Measurements from ENCODE around the gene ABI1. TPM values are rescaled to one million over a fixed set of nuclear protein-coding genes. Genes with fewer than 3 reads are reported as not detected.

The ABI1 gene
- total RNA-seq, 1 experiment from 2014 or later, result 49.6 TPM

DNA sequence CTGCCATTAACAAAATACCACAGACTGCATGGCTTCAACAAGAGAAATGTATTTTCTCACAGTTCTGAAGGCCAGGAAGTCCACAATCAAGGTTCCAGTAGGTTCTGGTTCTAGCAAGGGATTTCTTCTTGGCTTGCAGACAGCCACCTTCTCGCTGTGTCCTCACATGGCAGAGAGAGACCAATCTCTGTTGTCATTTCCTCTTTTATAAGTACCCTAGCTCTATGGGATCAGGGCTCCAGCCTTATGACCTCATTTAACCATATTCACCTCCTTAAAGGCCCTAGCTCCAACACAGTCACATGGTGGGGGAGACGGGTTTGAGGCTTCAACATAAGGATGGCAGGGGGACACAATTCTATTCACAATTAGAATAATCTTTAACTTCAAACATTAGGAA, 23.6 kb downstream of the ABI1 start:
- H3K9me3 ChIP-seq (replicated peaks), result no peaks in the 10 kb centered on the region
- H3K4me3 ChIP-seq, result no peak overlapping the region
- no peak for DNase-seq
- H3K4me1 ChIP-seq, result no peaks in the 10 kb centered on the region
- H3K27me3 ChIP-seq, result no peaks in the 10 kb centered on the region
- no peaks in the 10 kb centered on the region for H3K36me3 ChIP-seq
- H3K27ac ChIP-seq, result no peak overlapping the region

DNA sequence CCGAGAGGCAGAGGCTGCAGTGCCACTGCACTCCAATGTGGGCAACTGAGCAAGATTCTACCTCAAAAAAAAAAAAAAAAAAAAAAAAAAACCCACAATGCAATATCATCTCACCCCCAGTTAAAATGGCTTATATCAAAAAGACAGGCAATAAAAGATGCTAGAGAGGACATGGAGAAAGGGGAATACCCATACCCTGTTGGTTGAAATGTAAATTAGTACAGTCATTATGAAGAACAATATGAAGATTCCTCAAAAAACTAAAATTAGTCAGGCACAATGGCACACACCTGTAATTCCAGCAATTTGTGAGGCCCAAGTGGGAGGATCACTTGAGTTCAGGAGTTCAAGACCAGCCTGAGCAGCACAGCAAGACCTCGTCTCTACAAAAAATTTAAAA, 25.7 kb downstream of the ABI1 start:
- no peak for DNase-seq
- Histone ChIP-seq H3K36me3 (no peaks in the 10 kb centered on the region), H3K9me3 (replicated peaks) (no peaks in the 10 kb centered on the region), H3K4me3 (no peak overlapping the region), H3K27ac (no peak overlapping the region), H3K27me3 (no peaks in the 10 kb centered on the region), H3K4me1 (no peaks in the 10 kb centered on the region)

DNA sequence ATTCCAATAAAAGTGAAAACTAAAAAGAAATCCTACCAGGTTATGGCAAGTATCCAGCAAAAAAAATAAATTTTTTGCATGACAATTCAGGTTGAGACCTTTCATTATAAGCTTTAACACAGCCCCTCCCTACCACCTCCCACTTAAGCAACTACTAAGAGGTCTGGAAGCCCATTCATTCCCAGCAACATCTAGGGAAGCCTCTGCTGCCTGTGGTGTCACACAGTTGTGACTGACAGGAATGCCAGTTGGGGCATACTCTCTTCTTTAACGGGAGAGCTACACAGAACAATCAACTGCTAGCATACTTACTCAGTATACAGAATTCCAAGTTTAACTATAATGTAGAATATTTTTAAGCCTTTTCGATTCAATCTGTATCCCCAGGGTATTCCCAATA, 27.8 kb downstream of the ABI1 start:
- H3K9me3 ChIP-seq (replicated peaks), result no peaks in the 10 kb centered on the region
- H3K27me3 ChIP-seq, result no peaks in the 10 kb centered on the region

DNA sequence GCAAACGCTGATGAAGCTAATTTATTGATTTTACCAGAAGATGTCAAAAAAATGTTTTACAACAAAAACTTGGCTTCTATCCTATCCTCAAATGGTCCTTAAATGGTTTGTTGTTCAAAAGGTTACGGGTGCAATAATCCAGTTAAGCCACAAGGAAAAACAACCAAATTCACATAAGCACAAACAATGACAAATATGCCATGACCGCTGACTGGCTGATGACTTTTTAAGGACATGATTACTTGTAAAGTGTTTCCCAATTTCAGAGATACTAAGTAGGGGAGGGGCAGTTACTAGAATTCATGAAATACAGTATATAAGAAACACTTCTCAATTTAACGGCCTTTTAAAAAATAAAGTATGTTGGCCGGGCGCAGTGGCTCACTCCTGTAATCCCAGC, 28.8 kb downstream of the ABI1 start:
- Histone ChIP-seq H3K27ac (no peak overlapping the region), H3K4me3 (no peak overlapping the region), H3K27me3 (no peaks in the 10 kb centered on the region), H3K9me3 (replicated peaks) (no peaks in the 10 kb centered on the region), H3K36me3 (no peaks in the 10 kb centered on the region), H3K4me1 (no peaks in the 10 kb centered on the region)
- no peak for DNase-seq

More for the DNA sequence above, 27.8 kb downstream of the ABI1 start:
- no peak overlapping the region for H3K27ac ChIP-seq
- no peaks in the 10 kb centered on the region for H3K36me3 ChIP-seq
- DNase-seq, result no peak
- no peaks in the 10 kb centered on the region for H3K4me1 ChIP-seq
- H3K4me3 ChIP-seq, result no peak overlapping the region

DNA sequence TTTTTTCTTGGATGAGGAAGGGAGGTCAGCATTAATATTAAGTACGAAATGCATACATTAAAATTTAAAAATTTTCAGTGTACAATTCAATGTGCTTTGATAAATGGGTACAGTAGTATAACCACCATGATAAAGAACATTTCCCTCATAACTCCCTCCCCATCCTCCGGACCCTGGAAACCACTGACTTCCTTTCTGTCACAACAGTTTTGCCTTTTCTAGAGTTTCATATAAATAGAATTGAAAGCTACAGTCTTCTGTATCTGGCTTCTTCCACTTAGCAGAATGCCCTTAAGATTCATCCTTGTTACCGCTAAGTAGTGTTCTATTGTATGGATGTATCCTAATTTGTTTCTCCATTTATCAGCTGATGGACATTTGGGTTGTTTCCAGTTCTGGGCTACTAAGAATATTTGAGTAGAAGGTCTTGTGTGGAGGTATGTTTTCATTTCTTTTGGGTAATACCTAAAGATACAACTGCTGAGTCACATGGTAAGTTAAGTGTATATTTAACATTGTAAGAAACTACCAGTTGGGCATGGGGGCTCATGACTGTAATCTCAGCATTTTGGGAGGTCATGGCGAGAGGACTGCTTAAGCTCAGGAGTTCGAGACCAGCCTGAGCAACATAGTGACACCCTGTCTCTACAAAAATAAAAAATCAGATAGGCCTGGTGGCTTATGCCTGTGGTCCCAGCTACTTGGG, 30.8 kb downstream of the ABI1 start:
- Histone ChIP-seq H3K9me3 (replicated peaks) (no peaks in the 10 kb centered on the region), H3K4me3 (no peak overlapping the region), H3K27me3 (no peaks in the 10 kb centered on the region), H3K27ac (no peak overlapping the region), H3K4me1 (no peaks in the 10 kb centered on the region), H3K36me3 (no peaks in the 10 kb centered on the region)
- no peak for DNase-seq

DNA sequence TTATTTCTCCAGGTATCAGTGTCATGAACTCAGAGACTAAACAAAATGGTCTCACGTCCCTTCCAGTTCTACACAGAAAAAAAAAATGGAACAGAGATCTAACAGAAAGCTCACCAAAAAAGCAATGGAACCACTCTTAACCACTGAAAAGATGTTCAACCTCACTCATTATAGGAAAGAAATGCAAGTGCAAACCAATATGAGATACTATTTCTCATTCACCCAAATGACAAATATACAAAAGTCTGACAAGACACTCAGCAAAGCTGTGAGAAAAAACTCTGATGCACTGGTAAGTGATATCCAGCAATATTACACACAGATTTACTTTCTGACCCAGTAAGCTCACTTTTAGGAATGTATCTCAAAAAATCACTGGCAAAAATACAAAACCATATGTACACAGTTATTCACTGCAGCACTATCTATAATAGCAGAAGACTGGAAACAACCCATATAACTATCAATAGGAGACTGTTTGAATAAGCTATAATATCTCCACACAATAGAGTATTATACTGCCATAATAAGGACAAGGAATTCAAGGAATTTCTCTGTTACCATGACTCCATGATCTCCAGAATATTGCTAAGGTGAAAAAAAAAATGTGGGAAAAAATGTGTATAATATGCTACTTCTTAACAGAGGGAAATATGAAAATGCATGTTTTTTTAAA, 36.6 kb downstream of the ABI1 start:
- Histone ChIP-seq H3K36me3 (no peaks in the 10 kb centered on the region), H3K27ac (no peak overlapping the region), H3K9me3 (replicated peaks) (no peaks in the 10 kb centered on the region), H3K27me3 (no peaks in the 10 kb centered on the region), H3K4me3 (no peak overlapping the region), H3K4me1 (no peaks in the 10 kb centered on the region)
- no peak for DNase-seq

DNA sequence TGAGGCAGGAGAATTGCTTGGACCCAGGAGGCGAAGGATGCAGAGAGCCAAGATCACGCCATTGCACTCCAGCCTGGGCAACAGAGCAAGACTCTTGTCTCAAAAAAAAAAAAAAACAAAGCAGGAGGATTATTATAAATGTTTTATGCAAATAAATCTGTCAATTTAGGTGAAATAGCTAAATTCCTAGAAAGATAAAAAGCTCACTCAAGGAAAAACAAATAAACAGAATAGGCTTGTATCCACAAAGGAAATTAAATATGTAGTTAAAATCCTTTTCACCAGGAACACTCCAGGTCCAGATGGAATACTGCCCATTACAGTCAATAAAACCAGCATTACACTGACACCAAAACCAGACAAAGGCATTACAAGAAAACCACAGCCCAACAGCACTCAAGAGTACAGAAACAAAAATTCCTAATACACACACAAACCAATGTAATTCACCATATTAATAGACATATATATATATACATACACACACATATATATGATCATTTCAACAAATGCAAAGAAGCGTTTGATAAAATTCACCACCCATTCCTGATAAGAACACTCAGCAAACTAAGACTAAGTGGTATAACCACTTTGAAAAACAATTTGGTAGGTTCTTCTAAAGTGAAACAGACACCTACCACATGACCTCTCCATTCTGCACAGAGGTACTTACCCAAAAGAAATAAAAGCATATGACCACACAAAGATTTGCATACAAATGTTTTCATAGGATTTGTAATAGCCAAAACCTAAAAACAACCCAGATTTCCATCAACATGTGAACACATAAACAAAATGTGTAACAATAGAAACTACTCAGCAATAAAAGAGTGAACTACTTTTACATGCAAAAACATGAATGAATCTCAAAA, 38.8 kb downstream of the ABI1 start:
- H3K36me3 ChIP-seq, result no peaks in the 10 kb centered on the region
- DNase-seq, result no peak
- H3K27ac ChIP-seq, result no peak overlapping the region
- no peaks in the 10 kb centered on the region for H3K4me1 ChIP-seq
- H3K4me3 ChIP-seq, result no peak overlapping the region
- no peaks in the 10 kb centered on the region for H3K9me3 ChIP-seq (replicated peaks)
- H3K27me3 ChIP-seq, result no peaks in the 10 kb centered on the region

DNA sequence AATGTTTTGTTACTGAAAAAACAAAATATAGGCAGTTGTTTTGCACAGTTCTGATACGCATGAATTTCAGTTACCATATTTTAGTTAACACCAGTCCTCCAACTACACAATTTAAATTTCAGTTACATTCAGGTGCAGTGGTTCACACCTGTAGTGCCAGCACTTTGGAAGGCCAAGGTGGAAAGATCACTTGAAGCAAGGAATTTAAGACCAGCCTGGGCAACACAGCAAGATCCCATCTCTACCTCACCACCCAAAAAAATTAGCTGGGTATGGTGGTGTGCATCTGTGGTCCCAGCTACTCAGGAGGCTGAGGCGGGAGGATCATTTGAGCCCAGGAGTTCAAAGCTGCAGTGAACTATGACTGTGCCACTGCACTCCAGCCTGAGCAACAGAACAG, 45.3 kb downstream of the ABI1 start:
- Histone ChIP-seq H3K27ac (no peak overlapping the region), H3K9me3 (replicated peaks) (no peaks in the 10 kb centered on the region), H3K36me3 (peaks cover 2% of the 10 kb centered on the region; the same call in 1 of the 2 replicates), H3K4me3 (no peak overlapping the region), H3K4me1 (no peaks in the 10 kb centered on the region), H3K27me3 (no peaks in the 10 kb centered on the region)
- DNase-seq, result no peak

DNA sequence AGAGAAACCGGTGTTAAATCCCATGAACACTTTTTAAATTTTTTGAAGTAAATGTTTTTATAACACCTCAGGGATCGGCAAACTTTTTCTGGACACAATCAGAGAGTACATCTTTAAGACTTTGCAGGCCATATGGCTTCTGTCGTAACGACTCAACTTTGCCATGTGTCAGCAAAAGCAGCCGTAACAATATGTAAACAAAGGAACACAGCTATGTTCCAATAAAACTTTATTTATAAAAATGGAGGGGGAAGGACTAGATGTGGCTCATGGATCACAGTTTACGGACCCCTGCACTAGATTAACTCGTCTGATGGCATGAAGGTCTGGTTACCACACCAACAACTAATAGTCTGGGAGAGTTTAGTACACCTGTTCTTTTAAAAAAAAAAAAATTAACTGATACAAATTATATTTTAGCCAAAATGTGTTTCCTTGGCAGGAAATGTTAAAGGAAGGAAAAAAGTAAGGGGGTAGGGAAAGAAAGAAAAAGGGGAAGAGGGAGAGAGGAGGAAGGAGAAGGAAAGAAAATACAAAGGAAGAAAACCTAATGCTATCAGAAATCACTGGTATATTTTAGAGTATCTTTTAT, 50.2 kb downstream of the ABI1 start:
- Histone ChIP-seq H3K27ac (no peak overlapping the region), H3K4me3 (no peak overlapping the region), H3K27me3 (no peaks in the 10 kb centered on the region), H3K36me3 (0 out of 2 replicates have a peak, but pooled peaks cover 2% of the 10 kb centered on the region), H3K4me1 (no peaks in the 10 kb centered on the region), H3K9me3 (replicated peaks) (no peaks in the 10 kb centered on the region)
- no peak for DNase-seq

DNA sequence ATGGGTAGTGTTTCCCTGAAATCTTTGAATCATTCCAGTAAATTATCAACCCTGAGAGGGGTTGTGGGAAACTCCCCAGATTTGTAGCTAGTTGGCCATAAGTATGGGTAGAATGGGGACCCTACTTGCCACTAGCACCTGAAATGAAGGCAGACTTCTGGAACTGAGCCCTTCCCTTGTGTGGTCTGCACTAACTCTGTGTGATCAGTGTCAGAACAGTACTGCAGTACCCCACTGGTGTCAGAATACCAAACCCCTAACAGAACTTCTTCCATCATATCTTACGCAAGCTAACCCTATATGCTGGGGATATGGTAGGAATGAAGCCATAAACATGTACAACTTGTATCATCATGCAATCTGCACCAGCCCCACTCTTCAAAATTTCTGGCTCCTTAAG, 50.8 kb downstream of the ABI1 start:
- no peaks in the 10 kb centered on the region for H3K4me1 ChIP-seq
- DNase-seq, result no peak
- H3K27me3 ChIP-seq, result no peaks in the 10 kb centered on the region
- no peaks in the 10 kb centered on the region for H3K9me3 ChIP-seq (replicated peaks)
- no peak overlapping the region for H3K4me3 ChIP-seq
- H3K27ac ChIP-seq, result no peak overlapping the region
- H3K36me3 ChIP-seq, result 0 out of 2 replicates have a peak, but pooled peaks cover 2% of the 10 kb centered on the region

DNA sequence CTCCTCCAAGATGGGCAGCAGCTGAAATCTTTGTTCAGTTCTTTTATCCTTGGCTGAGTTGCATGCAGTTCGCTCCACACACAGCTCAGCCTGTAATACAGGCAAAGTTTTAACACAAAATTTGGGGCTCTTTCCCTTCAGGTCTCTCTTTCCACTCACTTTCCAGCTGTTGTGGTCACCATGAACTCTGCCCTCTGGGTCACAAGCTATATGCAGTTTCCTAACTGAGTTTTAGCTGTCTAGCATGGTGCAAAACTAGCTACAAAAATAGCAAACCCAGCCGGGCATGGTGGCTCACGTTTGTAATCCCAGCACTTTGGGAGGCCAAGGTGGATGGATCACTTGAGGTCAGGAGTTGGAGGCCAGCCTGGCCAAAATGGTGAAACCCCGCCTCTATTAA, 53.2 kb downstream of the ABI1 start:
- Histone ChIP-seq H3K4me1 (no peaks in the 10 kb centered on the region), H3K27me3 (no peaks in the 10 kb centered on the region), H3K36me3 (0 out of 2 replicates have a peak, but pooled peaks cover 2% of the 10 kb centered on the region), H3K27ac (no peak overlapping the region), H3K4me3 (no peak overlapping the region), H3K9me3 (replicated peaks) (no peaks in the 10 kb centered on the region)
- DNase-seq, result no peak

DNA sequence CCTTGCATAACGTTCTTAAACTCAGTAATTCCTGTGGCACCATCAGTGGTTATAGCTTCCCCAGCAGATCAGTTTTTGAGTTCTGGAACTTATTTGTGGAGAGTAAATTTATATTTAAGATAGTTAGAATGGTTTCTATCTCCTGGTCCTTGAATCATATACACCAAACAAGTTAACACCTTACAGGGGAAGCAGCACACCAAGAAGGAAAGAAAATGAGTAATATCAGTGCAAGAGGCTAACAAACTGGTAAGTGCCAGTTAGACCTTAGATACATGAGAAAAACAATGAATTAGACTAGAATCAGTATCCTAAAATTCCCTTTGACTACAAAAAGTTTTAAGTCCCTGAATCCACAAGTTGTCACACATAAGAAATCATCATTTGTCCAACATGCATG, 54.2 kb downstream of the ABI1 start:
- Histone ChIP-seq H3K4me1 (no peaks in the 10 kb centered on the region), H3K4me3 (no peak overlapping the region), H3K27ac (no peak overlapping the region), H3K27me3 (no peaks in the 10 kb centered on the region), H3K36me3 (no peaks in the 10 kb centered on the region), H3K9me3 (replicated peaks) (no peaks in the 10 kb centered on the region)
- DNase-seq, result no peak

DNA sequence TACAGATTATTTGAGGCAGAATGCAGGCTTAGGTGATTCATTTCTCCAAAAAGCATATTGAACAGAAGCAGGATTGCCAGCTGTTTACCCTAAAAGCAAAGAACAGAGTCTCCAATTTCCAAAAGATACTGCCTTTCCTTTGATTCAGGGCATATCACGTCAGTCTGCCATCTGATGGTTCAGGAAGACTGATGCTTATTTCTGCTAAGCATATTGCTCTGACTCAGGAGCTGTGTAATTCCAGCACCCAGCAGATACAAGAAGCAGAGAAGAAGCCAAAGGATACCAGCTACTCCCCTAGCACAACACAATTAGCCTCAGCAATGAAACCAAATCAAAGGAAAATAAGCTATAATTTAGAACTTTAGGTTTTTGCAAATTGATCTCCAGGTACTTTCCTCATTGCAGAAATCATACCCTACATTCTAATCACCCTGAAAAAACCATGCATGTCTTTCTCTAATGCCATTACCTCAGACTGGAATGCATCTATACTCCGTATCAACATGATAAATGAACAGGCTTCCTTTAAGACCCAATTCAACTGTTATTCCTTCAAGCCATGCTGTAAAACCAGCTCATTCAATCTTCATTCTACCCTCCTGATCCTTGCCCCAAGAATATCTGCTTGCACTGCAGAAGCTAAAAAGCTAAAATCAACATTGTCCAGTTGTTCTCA, 55.1 kb downstream of the ABI1 start:
- H3K36me3 ChIP-seq, result no peaks in the 10 kb centered on the region
- DNase-seq, result no peak

More for the DNA sequence above, 55.1 kb downstream of the ABI1 start:
- Histone ChIP-seq H3K4me3 (no peak overlapping the region), H3K9me3 (replicated peaks) (no peaks in the 10 kb centered on the region), H3K4me1 (no peaks in the 10 kb centered on the region), H3K27me3 (no peaks in the 10 kb centered on the region), H3K27ac (no peak overlapping the region)
